ENCODE measurements around the gene OGG1. TPM values are rescaled to one million over a fixed set of nuclear protein-coding genes. Genes with fewer than 3 reads are reported as not detected.
A peak's percentile ranks its signal among the peaks of the same experiment; 100 is the strongest.

The OGG1 gene
- total and polyA plus RNA-seq, 9 of the 15 experiments (the other 6 are each of a cell fraction or from before 2014, with no cell fraction given) = 6.6 to 33.0 (median 24.4) TPM

DNA sequence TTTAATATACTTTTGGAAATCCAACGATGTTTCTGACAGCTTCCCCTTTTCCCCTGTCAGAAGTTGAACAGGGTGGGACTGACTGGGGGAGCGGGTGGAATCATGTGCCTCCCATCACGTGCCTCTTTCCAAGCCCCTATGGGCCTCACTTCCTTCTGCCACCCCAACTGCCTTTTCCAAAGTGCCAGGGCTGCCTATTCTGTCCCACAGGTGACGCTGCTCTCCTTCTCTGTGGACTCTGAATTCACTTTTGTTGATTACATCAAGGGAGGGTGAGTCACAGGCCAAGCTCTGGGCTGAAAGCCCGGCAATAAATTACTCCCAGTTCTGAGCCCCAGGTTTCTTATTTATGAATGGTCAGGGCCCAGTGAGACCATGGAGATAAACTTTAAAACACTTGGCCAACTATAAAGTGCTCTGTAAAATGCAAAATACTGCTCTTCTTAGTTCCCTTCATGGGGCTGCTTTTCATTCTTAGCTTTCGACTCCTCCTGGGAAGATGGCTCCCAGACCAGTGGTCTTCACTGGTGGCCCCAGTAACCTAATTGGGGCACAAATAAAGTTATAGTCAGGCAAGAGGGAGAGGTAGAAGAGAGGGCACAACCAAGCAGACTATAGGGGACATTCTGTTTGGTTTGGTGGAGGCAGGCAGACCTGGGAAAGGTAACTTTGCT, 33.9 kb upstream of the OGG1 start (continued):
- TF ChIP-seq SRSF3 (IDR thresholded peaks at IDR 0.05; ENCODE audit: insufficient read depth, low read length) (no peak), SMARCE1 (IDR thresholded peaks at IDR 0.05) (peak; percentile 92), ZFX (CRISPR knock-in tag; IDR thresholded peaks at IDR 0.05) (no peak), HDAC8 (tag; IDR thresholded peaks at IDR 0.05) (no peak), CTCF (IDR thresholded peaks at IDR 0.05 in 2 of 3, conservative IDR thresholded peaks at IDR 0.05 in 1 of 3; ENCODE audit: insufficient read depth in 2 of 3, low read depth in 1 of 3, low read length in 3 of 3) (peak; percentile 93 to 99 (median 99)), ZBED1 (IDR thresholded peaks at IDR 0.05) (no peak), SNRNP70 (optimal IDR thresholded peaks at IDR 0.05; ENCODE audit: low read depth, low read length) (no peak), RBM22 (IDR thresholded peaks at IDR 0.05; ENCODE audit: low read depth, low read length, poor library complexity, severe bottlenecking) (no peak), PHTF2 (CRISPR knock-in tag; IDR thresholded peaks at IDR 0.05) (no peak), ZC3H11A (IDR thresholded peaks at IDR 0.05; ENCODE audit: low read depth, low read length) (no peak), CBFB (CRISPR knock-in tag; IDR thresholded peaks at IDR 0.05) (no peak), SETDB1 (IDR thresholded peaks at IDR 0.05; ENCODE audit: low read length) (no peak), HSF4 (CRISPR knock-in tag; IDR thresholded peaks at IDR 0.05; ENCODE audit: borderline replicate concordance) (no peak), MXI1 (IDR thresholded peaks at IDR 0.05; ENCODE audit: low read depth, low read length) (peak; percentile 23; the same call in 1 of the 2 replicates), NUFIP1 (IDR thresholded peaks at IDR 0.05; ENCODE audit: partially characterized antibody) (no peak), ZNF551 (CRISPR knock-in tag; IDR thresholded peaks at IDR 0.05) (no peak), TCFL5 (CRISPR knock-in tag; conservative IDR thresholded peaks at IDR 0.05) (no peak), FOXA1 (IDR thresholded peaks at IDR 0.05; ENCODE audit: borderline replicate concordance) (no peak), NR2C1 (IDR thresholded peaks at IDR 0.05) (no peak), NR2C1 (tag; IDR thresholded peaks at IDR 0.05) (no peak)
- TF ChIP-seq, protein P1, sequence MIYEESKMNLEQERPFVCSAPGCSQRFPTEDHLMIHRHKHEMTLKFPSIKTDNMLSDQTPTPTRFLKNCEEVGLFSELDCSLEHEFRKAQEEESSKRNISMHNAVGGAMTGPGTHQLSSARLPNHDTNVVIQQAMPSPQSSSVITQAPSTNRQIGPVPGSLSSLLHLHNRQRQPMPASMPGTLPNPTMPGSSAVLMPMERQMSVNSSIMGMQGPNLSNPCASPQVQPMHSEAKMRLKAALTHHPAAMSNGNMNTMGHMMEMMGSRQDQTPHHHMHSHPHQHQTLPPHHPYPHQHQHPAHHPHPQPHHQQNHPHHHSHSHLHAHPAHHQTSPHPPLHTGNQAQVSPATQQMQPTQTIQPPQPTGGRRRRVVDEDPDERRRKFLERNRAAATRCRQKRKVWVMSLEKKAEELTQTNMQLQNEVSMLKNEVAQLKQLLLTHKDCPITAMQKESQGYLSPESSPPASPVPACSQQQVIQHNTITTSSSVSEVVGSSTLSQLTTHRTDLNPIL (CRISPR knock-in tag; IDR thresholded peaks at IDR 0.05) = no peak
- TF ChIP-seq, protein P2, sequence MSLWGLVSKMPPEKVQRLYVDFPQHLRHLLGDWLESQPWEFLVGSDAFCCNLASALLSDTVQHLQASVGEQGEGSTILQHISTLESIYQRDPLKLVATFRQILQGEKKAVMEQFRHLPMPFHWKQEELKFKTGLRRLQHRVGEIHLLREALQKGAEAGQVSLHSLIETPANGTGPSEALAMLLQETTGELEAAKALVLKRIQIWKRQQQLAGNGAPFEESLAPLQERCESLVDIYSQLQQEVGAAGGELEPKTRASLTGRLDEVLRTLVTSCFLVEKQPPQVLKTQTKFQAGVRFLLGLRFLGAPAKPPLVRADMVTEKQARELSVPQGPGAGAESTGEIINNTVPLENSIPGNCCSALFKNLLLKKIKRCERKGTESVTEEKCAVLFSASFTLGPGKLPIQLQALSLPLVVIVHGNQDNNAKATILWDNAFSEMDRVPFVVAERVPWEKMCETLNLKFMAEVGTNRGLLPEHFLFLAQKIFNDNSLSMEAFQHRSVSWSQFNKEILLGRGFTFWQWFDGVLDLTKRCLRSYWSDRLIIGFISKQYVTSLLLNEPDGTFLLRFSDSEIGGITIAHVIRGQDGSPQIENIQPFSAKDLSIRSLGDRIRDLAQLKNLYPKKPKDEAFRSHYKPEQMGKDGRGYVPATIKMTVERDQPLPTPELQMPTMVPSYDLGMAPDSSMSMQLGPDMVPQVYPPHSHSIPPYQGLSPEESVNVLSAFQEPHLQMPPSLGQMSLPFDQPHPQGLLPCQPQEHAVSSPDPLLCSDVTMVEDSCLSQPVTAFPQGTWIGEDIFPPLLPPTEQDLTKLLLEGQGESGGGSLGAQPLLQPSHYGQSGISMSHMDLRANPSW (CRISPR knock-in tag; IDR thresholded peaks at IDR 0.05) = no peak
- TF ChIP-seq, protein P3, sequence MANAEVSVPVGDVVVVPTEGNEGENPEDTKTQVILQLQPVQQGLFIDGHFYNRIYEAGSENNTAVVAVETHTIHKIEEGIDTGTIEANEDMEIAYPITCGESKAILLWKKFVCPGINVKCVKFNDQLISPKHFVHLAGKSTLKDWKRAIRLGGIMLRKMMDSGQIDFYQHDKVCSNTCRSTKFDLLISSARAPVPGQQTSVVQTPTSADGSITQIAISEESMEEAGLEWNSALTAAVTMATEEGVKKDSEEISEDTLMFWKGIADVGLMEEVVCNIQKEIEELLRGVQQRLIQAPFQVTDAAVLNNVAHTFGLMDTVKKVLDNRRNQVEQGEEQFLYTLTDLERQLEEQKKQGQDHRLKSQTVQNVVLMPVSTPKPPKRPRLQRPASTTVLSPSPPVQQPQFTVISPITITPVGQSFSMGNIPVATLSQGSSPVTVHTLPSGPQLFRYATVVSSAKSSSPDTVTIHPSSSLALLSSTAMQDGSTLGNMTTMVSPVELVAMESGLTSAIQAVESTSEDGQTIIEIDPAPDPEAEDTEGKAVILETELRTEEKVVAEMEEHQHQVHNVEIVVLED (CRISPR knock-in tag; IDR thresholded peaks at IDR 0.05) = peak; percentile 5; the same call in 1 of the 2 replicates
